Mesendoderm (in vitro differentiated cells): ENCODE measurements around the gene TAT.

Experiments
- DNase-seq: peaks from one replicate; pipeline ENCODE4 v3.0.0; 2013
- H2AK5ac ChIP-seq: 2 replicates; pipeline ENCODE4 v1.6.1; 2013; ENCODE audit warnings: low read length, inconsistent platforms
- H2BK120ac ChIP-seq: 2 replicates; pipeline ENCODE4 v1.6.1; 2013; ENCODE audit warnings: low read depth, mild to moderate bottlenecking, low read length, moderate library complexity, mixed read lengths
- H2BK15ac ChIP-seq: replicated peaks from 2 replicates; pipeline ENCODE4 v1.6.1; 2013; ENCODE audit warnings: low read depth, mild to moderate bottlenecking, moderate library complexity
- H2BK5ac ChIP-seq: 2 replicates; pipeline ENCODE4 v1.6.1; 2013; ENCODE audit warnings: low read length, inconsistent platforms
- H3K18ac ChIP-seq: 2 replicates; pipeline ENCODE4 v1.6.1; 2013; ENCODE audit warnings: mild to moderate bottlenecking, low read length, mixed read lengths
- H3K23ac ChIP-seq: one replicate; pipeline ENCODE4 v1.6.1; 2013; ENCODE audit warnings: low read length
- H3K27ac ChIP-seq: 2 replicates; pipeline ENCODE4 v1.5.1; 2013; ENCODE audit warnings: low read depth, mild to moderate bottlenecking, inconsistent platforms, low read length, moderate library complexity
- H3K27me3 ChIP-seq: 2 replicates; pipeline ENCODE4 v1.6.1; 2013; ENCODE audit warnings: low read length, control low read depth, mild to moderate bottlenecking, inconsistent platforms; ENCODE audit not compliant: insufficient read depth, poor library complexity
- H3K36me3 ChIP-seq: 2 replicates; pipeline ENCODE4 v1.6.1; 2013; ENCODE audit warnings: low read length, inconsistent platforms; ENCODE audit not compliant: control insufficient read depth, insufficient read depth
- H3K4ac ChIP-seq: one replicate; pipeline ENCODE4 v1.6.1; 2013; ENCODE audit warnings: low read depth, mild to moderate bottlenecking, low read length, moderate library complexity
- H3K4me1 ChIP-seq: 2 replicates; pipeline ENCODE4 v1.6.1; 2013; ENCODE audit warnings: low read depth, low read length, inconsistent platforms; ENCODE audit not compliant: control insufficient read depth
- H3K4me2 ChIP-seq: 2 replicates; pipeline ENCODE4 v1.6.1; 2013; ENCODE audit warnings: low read length
- H3K4me3 ChIP-seq: 2 replicates; pipeline ENCODE4 v1.5.1; 2013; ENCODE audit warnings: mild to moderate bottlenecking, low read length
- H3K56ac ChIP-seq: one replicate; pipeline ENCODE4 v1.6.1; 2013; ENCODE audit warnings: low read length
- H3K79me1 ChIP-seq: 2 replicates; pipeline ENCODE4 v1.6.1; 2013; ENCODE audit warnings: low read length, inconsistent platforms
- H3K79me2 ChIP-seq: 2 replicates; pipeline ENCODE4 v1.6.1; 2013; ENCODE audit warnings: mild to moderate bottlenecking, low read length; ENCODE audit not compliant: control insufficient read depth, insufficient read depth
- H3K9ac ChIP-seq: 2 replicates; pipeline ENCODE4 v1.6.1; 2013; ENCODE audit warnings: low read length, inconsistent platforms
- H4K5ac ChIP-seq: one replicate; pipeline ENCODE4 v1.6.1; 2013; ENCODE audit warnings: low read length
- H4K8ac ChIP-seq: one replicate; pipeline ENCODE4 v1.6.1; 2013; ENCODE audit warnings: low read depth, mild to moderate bottlenecking, control low read depth, low read length, moderate library complexity
- WGBS: extraction: QIAGEN DNeasy Blood & Tissue Kit; methylation state at CpG from one replicate; pipeline ENCODE4 v1.1.7; 2013; ENCODE audit warnings: low lambda C conversion rate, missing lambda C conversion rate; ENCODE audit not compliant: insufficient coverage; ENCODE audit errors: extremely low coverage; 5-methylcytosine and 5-hydroxymethylcytosine counted together

Gene TAT

GRCh38 chr16:71547168-71547567 lies 29.7 kb downstream of the TAT start:
- Histone ChIP-seq H3K23ac (no peak overlapping the region), H2BK5ac (no peak overlapping the region), H3K4me1 (no peaks in the 10 kb centered on the region), H3K9ac (no peak overlapping the region), H3K4me3 (no peak overlapping the region), H3K18ac (no peak overlapping the region), H4K5ac (no peak overlapping the region), H2BK120ac (no peak overlapping the region), H3K79me1 (no peaks in the 10 kb centered on the region), H3K4me2 (no peak overlapping the region), H4K8ac (no peak overlapping the region), H3K56ac (no peak overlapping the region), H3K79me2 (no peaks in the 10 kb centered on the region), H3K4ac (no peak overlapping the region), H2BK15ac (no peak overlapping the region), H2AK5ac (no peak overlapping the region), H3K27me3 (no peaks in the 10 kb centered on the region), H3K27ac (no peak overlapping the region), H3K36me3 (no peaks in the 10 kb centered on the region)
- no peak for DNase-seq

GRCh38 chr16:71542377-71542776 lies 34.5 kb downstream of the TAT start:
- Histone ChIP-seq H3K4me3 (no peak overlapping the region), H3K9ac (no peak overlapping the region), H3K79me1 (no peaks in the 10 kb centered on the region), H4K5ac (no peak overlapping the region), H3K4me2 (no peak overlapping the region), H3K23ac (no peak overlapping the region), H2BK120ac (no peak overlapping the region), H3K79me2 (no peaks in the 10 kb centered on the region), H2BK15ac (no peak overlapping the region), H3K18ac (no peak overlapping the region), H3K56ac (no peak overlapping the region), H2AK5ac (no peak overlapping the region), H3K4ac (no peak overlapping the region), H3K4me1 (no peaks in the 10 kb centered on the region), H3K27ac (no peak overlapping the region), H3K36me3 (no peaks in the 10 kb centered on the region), H2BK5ac (no peak overlapping the region), H4K8ac (no peak overlapping the region), H3K27me3 (no peaks in the 10 kb centered on the region)
- no CpG with 5 or more reads among the region's 11 CpGs for WGBS
- DNase-seq, result peak; percentile 82

GRCh38 chr16:71537643-71538042 lies 39.2 kb downstream of the TAT start:
- Histone ChIP-seq H3K9ac (no peak overlapping the region), H3K23ac (no peak overlapping the region), H3K27me3 (no peaks in the 10 kb centered on the region), H3K36me3 (no peaks in the 10 kb centered on the region), H3K27ac (no peak overlapping the region), H3K56ac (no peak overlapping the region), H2AK5ac (no peak overlapping the region), H4K5ac (no peak overlapping the region), H2BK15ac (no peak overlapping the region), H3K4ac (no peak overlapping the region), H3K18ac (no peak overlapping the region), H2BK5ac (no peak overlapping the region), H2BK120ac (no peak overlapping the region), H3K4me3 (no peak overlapping the region), H3K4me1 (no peaks in the 10 kb centered on the region), H4K8ac (no peak overlapping the region), H3K4me2 (no peak overlapping the region), H3K79me1 (no peaks in the 10 kb centered on the region), H3K79me2 (no peaks in the 10 kb centered on the region)
- DNase-seq, result peak; percentile 76
- no CpG with 5 or more reads among the region's 6 CpGs for WGBS

GRCh38 chr16:71536752-71537499 lies 40.0 kb downstream of the TAT start:
- no peak overlapping the region for H3K27ac ChIP-seq
- no peak overlapping the region for H3K56ac ChIP-seq
- no peak overlapping the region for H2BK15ac ChIP-seq
- H3K18ac ChIP-seq, result no peak overlapping the region
- H3K4me3 ChIP-seq, result no peak overlapping the region
- H2AK5ac ChIP-seq, result no peak overlapping the region
- no peaks in the 10 kb centered on the region for H3K36me3 ChIP-seq
- no peak overlapping the region for H3K4me2 ChIP-seq
- no peaks in the 10 kb centered on the region for H3K79me2 ChIP-seq
- H3K4ac ChIP-seq, result no peak overlapping the region
- H3K9ac ChIP-seq, result no peak overlapping the region
- H2BK120ac ChIP-seq, result no peak overlapping the region
- no peaks in the 10 kb centered on the region for H3K79me1 ChIP-seq
- no peak overlapping the region for H4K5ac ChIP-seq
- no peak overlapping the region for H4K8ac ChIP-seq
- no peak overlapping the region for H3K23ac ChIP-seq
- no peaks in the 10 kb centered on the region for H3K4me1 ChIP-seq
- H3K27me3 ChIP-seq, result no peaks in the 10 kb centered on the region
- no CpG with 5 or more reads among the region's 28 CpGs for WGBS
- H2BK5ac ChIP-seq, result no peak overlapping the region
- no peak for DNase-seq

- Histone ChIP-seq H2BK5ac (no peak overlapping the region), H3K36me3 (no peaks in the 10 kb centered on the region), H4K5ac (no peak overlapping the region), H2BK120ac (no peak overlapping the region), H3K56ac (no peak overlapping the region), H3K79me2 (no peaks in the 10 kb centered on the region), H3K4ac (no peak overlapping the region), H2AK5ac (no peak overlapping the region), H3K27ac (no peak overlapping the region), H3K79me1 (no peaks in the 10 kb centered on the region), H3K23ac (no peak overlapping the region), H3K9ac (no peak overlapping the region), H3K4me2 (no peak overlapping the region), H4K8ac (no peak overlapping the region), H3K4me1 (no peaks in the 10 kb centered on the region), H3K4me3 (no peak overlapping the region), H2BK15ac (no peak overlapping the region), H3K18ac (no peak overlapping the region), H3K27me3 (no peaks in the 10 kb centered on the region)
- WGBS, result no CpG with 5 or more reads among the region's 3 CpGs
- no peak for DNase-seq
These were observed 44.5 kb downstream of the TAT start for GRCh38 chr16:71532366-71532765.

- Histone ChIP-seq H3K4me3 (no peak overlapping the region), H3K27ac (no peak overlapping the region), H3K23ac (no peak overlapping the region), H2BK5ac (no peak overlapping the region), H2AK5ac (no peak overlapping the region), H3K79me1 (no peaks in the 10 kb centered on the region), H2BK15ac (no peak overlapping the region), H3K27me3 (no peaks in the 10 kb centered on the region), H2BK120ac (no peak overlapping the region), H3K4me1 (peaks cover 8% of the 10 kb centered on the region), H3K79me2 (no peaks in the 10 kb centered on the region), H3K18ac (no peak overlapping the region), H3K9ac (no peak overlapping the region), H3K4me2 (no peak overlapping the region), H3K36me3 (no peaks in the 10 kb centered on the region), H3K56ac (no peak overlapping the region), H3K4ac (no peak overlapping the region), H4K8ac (no peak overlapping the region), H4K5ac (no peak overlapping the region)
- DNase-seq, result no peak
- no CpG with 5 or more reads among the region's 4 CpGs for WGBS
These were observed 48.0 kb downstream of the TAT start for GRCh38 chr16:71528863-71529262.
